H1 (cell line): ENCODE data around the gene HBD. TPM values are rescaled to one million over a fixed set of nuclear protein-coding genes. Genes with fewer than 3 reads are reported as not detected.

Experiments used
- CTCF ChIP-seq, 3 experiments: IDR thresholded peaks; 1 replicate in 2 of 3; 2 replicates in 1 of 3; pipeline versions ENCODE4 v1.5.1 to v1.6.1; 2011; ENCODE audit warnings: low read length in 3 of 3, mild to moderate bottlenecking in 3 of 3, inconsistent platforms in 2 of 3, low read depth in 1 of 3, moderate library complexity in 1 of 3; ENCODE audit not compliant: insufficient read depth in 1 of 3; ENCODE audit errors: control extremely low read depth in 1 of 3
- EZH2 ChIP-seq: fragments of 200-600 bp; sonication (generic); IDR thresholded peaks from 2 replicates; pipeline ENCODE4 v1.7.1; 2012; ENCODE audit warnings: low read depth, mild to moderate bottlenecking, moderate library complexity, low read length, inconsistent platforms; ENCODE audit not compliant: severe bottlenecking
- HDAC6 ChIP-seq: IDR thresholded peaks from one replicate; pipeline ENCODE4 v1.7.1; 2012; ENCODE audit warnings: low read depth, mild to moderate bottlenecking, inconsistent platforms, low read length, moderate library complexity
- NANOG ChIP-seq: IDR thresholded peaks from 2 replicates; pipeline ENCODE4 v1.6.1; 2011; ENCODE audit warnings: low read length, low read depth, mild to moderate bottlenecking, inconsistent platforms; ENCODE audit not compliant: insufficient read depth, poor library complexity, severe bottlenecking
- PHF8 ChIP-seq: fragments of 200-600 bp; sonication (generic); conservative IDR thresholded peaks from 2 replicates; pipeline ENCODE4 v1.7.1; 2012; ENCODE audit warnings: low read depth, mild to moderate bottlenecking, inconsistent platforms, low read length, moderate library complexity
- POU5F1 ChIP-seq: IDR thresholded peaks from 2 replicates; pipeline ENCODE4 v1.6.1; 2011; ENCODE audit warnings: low read depth, mild to moderate bottlenecking, low read length, moderate library complexity
- RAD21 ChIP-seq, 2 experiments: IDR thresholded peaks in 1 of 2; conservative IDR thresholded peaks in 1 of 2; 2 replicates each; pipeline ENCODE4 v1.6.1; 2011; ENCODE audit warnings: low read depth in 2 of 2, low read length in 2 of 2, improper control_type of control experiment in 1 of 2, inconsistent platforms in 1 of 2, mild to moderate bottlenecking in 1 of 2, moderate library complexity in 1 of 2
- RBBP5 ChIP-seq: IDR thresholded peaks from 2 replicates; pipeline ENCODE4 v1.7.1; 2012; ENCODE audit warnings: low read depth, mild to moderate bottlenecking, inconsistent platforms, low read length, moderate library complexity, borderline replicate concordance
- RNF2 ChIP-seq: fragments of 200-900, 300-1000 bp; sonication (generic); IDR thresholded peaks from 2 replicates; pipeline ENCODE4 v1.7.1; 2016; ENCODE audit warnings: borderline replicate concordance, low read depth, mild to moderate bottlenecking, antibody characterized with exemption, low read length; ENCODE audit not compliant: poor library complexity, severe bottlenecking; ENCODE audit errors: missing control alignments
- SP1 ChIP-seq: IDR thresholded peaks from 2 replicates; pipeline ENCODE4 v1.6.1; 2011; ENCODE audit warnings: low read depth, low read length
- polyA plus RNA-seq, 7 experiments: library from polyadenylated mRNA; depleted of rRNA in 3 of 7; stranded (reverse) in 5 of 7; unstranded in 2 of 7; fragments of >200 nt in 5 of 7; fragments of 200-250 nt in 2 of 7; gene quantifications; 1 replicate in 5 of 7; 2 replicates in 1 of 7; 4 replicates in 1 of 7; pipeline versions ENCODE4 v1.2.1 to v1.2.3, GENCODE V29; 2011 to 2013; ENCODE audit warnings: missing spikeins in 2 of 7, mixed read lengths in 2 of 7
- total RNA-seq: library from RNA; stranded (reverse); fragmentation: NEBNext Ultra II Directional; extraction: Animal tissue kit (Norgen Biotek cat#: 25700); gene quantifications from 2 replicates; pipeline ENCODE4 v1.2.1, GENCODE V29; 2021

HBD gene
- total and polyA plus RNA-seq, 2 of the 8 experiments (the other 6 are each of a cell fraction or from before 2014, with no cell fraction given): not detected

GRCh38 chr11:5272395-5273017, 38.2 kb upstream of the HBD start (continued):
- no peak for TF ChIP-seq CTCF (IDR thresholded peaks at IDR 0.05; ENCODE audit: control extremely low read depth in 1 of 3, insufficient read depth in 1 of 3, low read depth in 1 of 3, low read length in 3 of 3)
- TF ChIP-seq RNF2: no peak
- no peak for TF ChIP-seq PHF8
- no peak for TF ChIP-seq SP1
- TF ChIP-seq POU5F1: no peak
- TF ChIP-seq EZH2: no peak
- no peak for TF ChIP-seq HDAC6
- no peak for TF ChIP-seq RAD21 (IDR thresholded peaks at IDR 0.05 in 1 of 2, conservative IDR thresholded peaks at IDR 0.05 in 1 of 2; ENCODE audit: low read depth in 2 of 2, low read length in 2 of 2)
- TF ChIP-seq NANOG: no peak
- no peak for TF ChIP-seq RBBP5
